H1 (cell line): ENCODE measurements around the gene KRT3. TPM values are rescaled to one million over a fixed set of nuclear protein-coding genes. Genes with fewer than 3 reads are reported as not detected.
A peak's percentile ranks its signal among the peaks of the same experiment; 100 is the strongest.

ENCODE experiments used
- CTCF ChIA-PET: fragments of 300-600 bp; sonication (Branson Sonifier 250); formaldehyde crosslinking; loops from one replicate; lab custom pipeline; 2021; ENCODE audit not compliant: partially characterized antibody; lab: Charles Lee
- POLR2A ChIA-PET: fragments of 300-600 bp; sonication (Branson Sonifier 250); formaldehyde crosslinking; loops from one replicate; lab custom pipeline; 2021; ENCODE audit warnings: inconsistent platforms; ENCODE audit not compliant: partially characterized antibody; lab: Charles Lee
- DNase-seq, 2 experiments: peaks; one replicate each; pipeline versions ENCODE4 v3.0.0 to v3.0.0-alpha.2; 2010 to 2022; ENCODE audit warnings: low spot score in 2 of 2, low read depth in 1 of 2, mixed read lengths in 1 of 2
- FAIRE-seq: peaks from 2 replicates; lab custom pipeline; 2011; peaks lifted over from hg19 to GRCh38; lab: Jason Lieb, UNC
- H2AFZ ChIP-seq: 2 replicates; pipeline ENCODE4 v1.8.1; 2012; ENCODE audit warnings: low read length, inconsistent platforms
- H2AK5ac ChIP-seq: 2 replicates; pipeline ENCODE4 v1.6.1; 2013; ENCODE audit warnings: low read depth, low read length
- H2BK120ac ChIP-seq: replicated peaks from 2 replicates; pipeline ENCODE3; 2013; ENCODE audit warnings: low read depth, low read length, inconsistent platforms
- H2BK12ac ChIP-seq: 2 replicates; pipeline ENCODE4 v1.6.1; 2013; ENCODE audit warnings: low read depth, low read length
- H2BK15ac ChIP-seq: 2 replicates; pipeline ENCODE4 v1.6.1; 2013; ENCODE audit warnings: low read length
- H2BK20ac ChIP-seq: 2 replicates; pipeline ENCODE4 v1.6.1; 2013; ENCODE audit warnings: low read length
- H2BK5ac ChIP-seq: 2 replicates; pipeline ENCODE4 v1.6.1; 2013; ENCODE audit warnings: low read depth, low read length
- H3K14ac ChIP-seq: 2 replicates; pipeline ENCODE4 v1.6.1; 2013; ENCODE audit warnings: inconsistent platforms; ENCODE audit not compliant: insufficient read length
- H3K18ac ChIP-seq: 2 replicates; pipeline ENCODE4 v1.6.1; 2013; ENCODE audit warnings: low read length; ENCODE audit errors: extremely low read depth
- H3K23ac ChIP-seq: 2 replicates; pipeline ENCODE4 v1.6.1; 2013; ENCODE audit warnings: inconsistent platforms; ENCODE audit not compliant: insufficient read length
- H3K23me2 ChIP-seq: 2 replicates; pipeline ENCODE4 v1.6.1; 2013; ENCODE audit warnings: low read depth, low read length
- H3K27ac ChIP-seq: 2 replicates; pipeline ENCODE4 v1.6.1; 2011; ENCODE audit warnings: low read depth, low read length, inconsistent platforms
- H3K27me3 ChIP-seq, 4 experiments: replicated peaks in 1 of 4; 1 replicate in 1 of 4; 2 replicates in 3 of 4; pipeline versions ENCODE4 v1.6.1 to v1.8.1; 2011 to 2013; ENCODE audit warnings: low read length in 3 of 4, mild to moderate bottlenecking in 3 of 4, inconsistent platforms in 2 of 4, mixed read lengths in 2 of 4, moderate library complexity in 1 of 4; ENCODE audit not compliant: control insufficient read depth in 3 of 4, insufficient read depth in 3 of 4; ENCODE audit errors: extremely low read depth in 1 of 4
- H3K36me3 ChIP-seq, 4 experiments: 2 replicates each; pipeline versions ENCODE4 v1.6.1 to v1.8.1; 2011 to 2013; ENCODE audit warnings: mild to moderate bottlenecking in 4 of 4, low read length in 3 of 4, moderate library complexity in 2 of 4, control low read depth in 1 of 4, inconsistent platforms in 1 of 4; ENCODE audit not compliant: insufficient read depth in 4 of 4, control insufficient read depth in 2 of 4
- H3K4ac ChIP-seq: replicated peaks from 2 replicates; pipeline ENCODE3; 2013; ENCODE audit warnings: low read length, low read depth, mixed read lengths, inconsistent platforms; ENCODE audit not compliant: insufficient read length
- H3K4me1 ChIP-seq, 4 experiments: replicated peaks in 1 of 4; 1 replicate in 1 of 4; 2 replicates in 3 of 4; pipeline versions ENCODE4 v1.6.1 to v1.8.1; 2011 to 2013; ENCODE audit warnings: low read length in 3 of 4, inconsistent platforms in 2 of 4, mixed read lengths in 1 of 4; ENCODE audit not compliant: insufficient read depth in 4 of 4, control insufficient read depth in 3 of 4
- H3K4me2 ChIP-seq, 2 experiments: 2 replicates each; pipeline versions ENCODE4 v1.6.1 to v1.8.1; 2011 to 2013; ENCODE audit warnings: low read depth in 2 of 2, low read length in 2 of 2, control low read depth in 1 of 2, inconsistent platforms in 1 of 2, mild to moderate bottlenecking in 1 of 2; ENCODE audit not compliant: insufficient read depth in 1 of 2
- H3K4me3 ChIP-seq, 4 experiments: fragments of 200-600, 300-600 bp in 1 of 4; sonication (generic), shearing (Covaris generic), sonication (Bioruptor Twin) in 1 of 4; 2 replicates each; pipeline versions ENCODE4 v1.5.1 to v1.8.1; 2011 to 2016; ENCODE audit warnings: low read length in 4 of 4, low read depth in 3 of 4, control low read depth in 2 of 4, inconsistent platforms in 2 of 4, mild to moderate bottlenecking in 2 of 4, mixed read lengths in 1 of 4, moderate library complexity in 1 of 4; ENCODE audit not compliant: insufficient read depth in 2 of 4; ENCODE audit errors: extremely low read depth in 1 of 4
- H3K56ac ChIP-seq: replicated peaks from 2 replicates; pipeline ENCODE3; 2013; ENCODE audit warnings: low read depth, mild to moderate bottlenecking, mixed read lengths, low read length, inconsistent platforms; ENCODE audit not compliant: insufficient read length
- H3K79me1 ChIP-seq: 2 replicates; pipeline ENCODE4 v1.6.1; 2013; ENCODE audit warnings: low read depth, low read length, control low read depth
- H3K79me2 ChIP-seq, 2 experiments: 2 replicates each; pipeline versions ENCODE4 v1.6.1 to v1.8.1; 2012 to 2013; ENCODE audit warnings: low read length in 2 of 2, mild to moderate bottlenecking in 2 of 2, inconsistent platforms in 1 of 2; ENCODE audit not compliant: insufficient read depth in 2 of 2, control insufficient read depth in 1 of 2
- H3K9ac ChIP-seq, 4 experiments: replicated peaks in 1 of 4; 1 replicate in 1 of 4; 2 replicates in 3 of 4; pipeline versions ENCODE4 v1.6.1 to v1.8.1; 2011 to 2013; ENCODE audit warnings: low read depth in 3 of 4, low read length in 3 of 4, control low read depth in 2 of 4, mild to moderate bottlenecking in 2 of 4, moderate library complexity in 2 of 4, inconsistent platforms in 1 of 4; ENCODE audit errors: extremely low read depth in 1 of 4
- H3K9me3 ChIP-seq, 2 experiments: 2 replicates each; pipeline versions ENCODE4 v1.6.1 to v1.8.1; 2012 to 2013; ENCODE audit warnings: mild to moderate bottlenecking in 2 of 2, moderate library complexity in 2 of 2, control low read depth in 1 of 2, inconsistent platforms in 1 of 2, low read depth in 1 of 2, low read length in 1 of 2, mixed read lengths in 1 of 2; ENCODE audit not compliant: insufficient read depth in 2 of 2
- H4K20me1 ChIP-seq, 2 experiments: replicated peaks in 1 of 2; 2 replicates each; pipeline versions ENCODE3 to v1.8.1; 2011 to 2013; ENCODE audit warnings: inconsistent platforms in 2 of 2, low read length in 2 of 2, mild to moderate bottlenecking in 1 of 2; ENCODE audit not compliant: insufficient read depth in 2 of 2, control insufficient read depth in 1 of 2
- H4K5ac ChIP-seq: 2 replicates; pipeline ENCODE4 v1.6.1; 2013; ENCODE audit warnings: low read length, low read depth, mixed read lengths, inconsistent platforms; ENCODE audit not compliant: insufficient read length
- H4K8ac ChIP-seq: 2 replicates; pipeline ENCODE4 v1.8.0; 2013; ENCODE audit warnings: mild to moderate bottlenecking, moderate library complexity, low read length, inconsistent platforms; ENCODE audit not compliant: insufficient read depth; ENCODE audit errors: extremely low read depth
- H4K91ac ChIP-seq: replicated peaks from 2 replicates; pipeline ENCODE3; 2013; ENCODE audit warnings: low read length, mixed read lengths, inconsistent platforms; ENCODE audit not compliant: insufficient read length
- ASH2L ChIP-seq: fragments of 200-600, 300-600 bp; sonication (generic); IDR thresholded peaks from one replicate; pipeline ENCODE4 v1.7.1; 2017; ENCODE audit warnings: low read length
- WGBS, 2 experiments: shearing (Covaris generic) in 1 of 2; methylation state at CpG; one replicate each; pipeline versions ENCODE4 v1.1.6 to v1.1.7; 2013 to 2015; ENCODE audit warnings: low lambda C conversion rate in 2 of 2, mixed read lengths in 2 of 2, inconsistent platforms in 1 of 2, low coverage in 1 of 2, missing lambda C conversion rate in 1 of 2; ENCODE audit not compliant: insufficient replicate concordance in 2 of 2, insufficient coverage in 1 of 2, insufficient read length in 1 of 2; ENCODE audit errors: extremely low coverage in 1 of 2, missing lambda C conversion rate in 1 of 2; 5-methylcytosine and 5-hydroxymethylcytosine counted together
- polyA plus RNA-seq, 7 experiments: library from polyadenylated mRNA; depleted of rRNA in 3 of 7; stranded (reverse) in 5 of 7; unstranded in 2 of 7; fragments of >200 nt in 5 of 7; fragments of 200-250 nt in 2 of 7; gene quantifications; 1 replicate in 5 of 7; 2 replicates in 1 of 7; 4 replicates in 1 of 7; pipeline versions ENCODE4 v1.2.1 to v1.2.3, GENCODE V29; 2011 to 2013; ENCODE audit warnings: missing spikeins in 2 of 7, mixed read lengths in 2 of 7
- total RNA-seq: library from RNA; stranded (reverse); fragmentation: NEBNext Ultra II Directional; extraction: Animal tissue kit (Norgen Biotek cat#: 25700); gene quantifications from 2 replicates; pipeline ENCODE4 v1.2.1, GENCODE V29; 2021

KRT3 gene
- total and polyA plus RNA-seq, 2 of the 8 experiments (the other 6 are each of a cell fraction or from before 2014, with no cell fraction given): not detected

GRCh38 chr12:52821071-52821730 is 25.3 kb upstream of the KRT3 start:
- no peak overlapping the region for H4K91ac ChIP-seq
- H2AFZ ChIP-seq: no peak overlapping the region
- no peak for DNase-seq
- H3K9ac ChIP-seq: no peak overlapping the region
- no peaks in the 10 kb centered on the region for H4K20me1 ChIP-seq
- no peaks in the 10 kb centered on the region for H3K36me3 ChIP-seq
- H2BK15ac ChIP-seq: no peak overlapping the region
- H3K27ac ChIP-seq: no peak overlapping the region
- WGBS, 2 experiments: 86% methylated on average over 3 of the region's 4 CpGs; no CpG with 5 or more reads in 1 of the 2 experiments
- FAIRE-seq: no peak
- H3K18ac ChIP-seq: no peak overlapping the region
- H3K4ac ChIP-seq: no peak overlapping the region
- no peak overlapping the region for H4K8ac ChIP-seq
- H2BK120ac ChIP-seq: no peak overlapping the region
- no peaks in the 10 kb centered on the region for H3K79me2 ChIP-seq
- no peaks in the 10 kb centered on the region for H3K4me1 ChIP-seq
- H3K56ac ChIP-seq: no peak overlapping the region
- no peak overlapping the region for H2AK5ac ChIP-seq
- H3K14ac ChIP-seq: no peak overlapping the region
- H3K79me1 ChIP-seq: no peaks in the 10 kb centered on the region
- no peaks in the 10 kb centered on the region for H3K9me3 ChIP-seq
- no peak overlapping the region for H2BK12ac ChIP-seq
- H3K4me3 ChIP-seq: no peak overlapping the region
- POLR2A ChIA-PET: no interaction called here
- CTCF ChIA-PET: interaction anchor here (1.1 to 2.0 kb wide), 6 partner anchors 18 to 235 kb away, joined by 3 to 7 read pairs (median 3); no protein-coding TSS in a partner anchor
- no peak overlapping the region for H2BK20ac ChIP-seq
- H2BK5ac ChIP-seq: peak overlapping the region; percentile 47; the same call in 1 of the 2 replicates
- no peak overlapping the region for H3K23ac ChIP-seq
- H4K5ac ChIP-seq: no peak overlapping the region
- H3K27me3 ChIP-seq: 0 out of 7 replicates have a peak, but pooled peaks cover 0 to 2% (median 0%) of the 10 kb centered on the region in 4 experiments
- no peak for TF ChIP-seq ASH2L
- no peak overlapping the region for H3K4me2 ChIP-seq
- no peaks in the 10 kb centered on the region for H3K23me2 ChIP-seq
